Ovary (tissue), 3 donors: ENCODE measurements around the gene TMTC4.

Source experiments
- CTCF ChIP-seq, 3 donors: fragments of 450-650 bp in 2 of 3; fragments of 200-600 bp in 1 of 3; IDR thresholded peaks; one replicate each; pipeline versions ENCODE4 v1.5.1 to v1.8.0; 2016 to 2022; ENCODE audit warnings: antibody characterized with exemption in 3 of 3, mild to moderate bottlenecking in 1 of 3
- EP300 ChIP-seq: sonication (generic); formaldehyde crosslinking; IDR thresholded peaks from one replicate; pipeline ENCODE4 v1.6.1; 2017; ENCODE audit warnings: antibody characterized with exemption
- POLR2A ChIP-seq: fragments of 450-650 bp; IDR thresholded peaks from one replicate; pipeline ENCODE4 v1.6.1; 2017; ENCODE audit warnings: antibody characterized with exemption, mild to moderate bottlenecking, moderate library complexity
- donor health status: DM: no; HTN: no; CAD: no.

- no peak for TF ChIP-seq CTCF (IDR thresholded peaks at IDR 0.05)
- TF ChIP-seq POLR2A: no peak
- no peak for TF ChIP-seq EP300
These were observed 44.0 kb downstream of the TMTC4 start for GRCh38 chr13:100630555-100630954.
